ENCODE data around the gene EPG5.
A peak's percentile ranks its signal among the peaks of the same experiment; 100 is the strongest.

EPG5 gene

GRCh38 chr18:45889419-45890064 is 77.6 kb downstream of the EPG5 start:
- TF ChIP-seq CTCF (IDR thresholded peaks at IDR 0.05; ENCODE audit: control insufficient read depth, extremely low read depth, insufficient read depth): no peak
- DNase-seq (ENCODE audit: low read depth): no peak
- H3K4me3 ChIP-seq (ENCODE audit: low read depth, low read length): no peak overlapping the region

GRCh38 chr18:45887585-45887984 is 79.5 kb downstream of the EPG5 start:
- no peak overlapping the region for H3K4me3 ChIP-seq (ENCODE audit: low read depth, low read length)
- DNase-seq (ENCODE audit: low read depth): no peak
- TF ChIP-seq CTCF (IDR thresholded peaks at IDR 0.05; ENCODE audit: control insufficient read depth, extremely low read depth, insufficient read depth): no peak

GRCh38 chr18:45880876-45881558 is 86.1 kb downstream of the EPG5 start:
- no peak for DNase-seq (ENCODE audit: low read depth)
- no peak overlapping the region for H3K4me3 ChIP-seq (ENCODE audit: low read depth, low read length)
- no peak for TF ChIP-seq CTCF (IDR thresholded peaks at IDR 0.05; ENCODE audit: control insufficient read depth, extremely low read depth, insufficient read depth)

GRCh38 chr18:45879681-45880655 is 87.2 kb downstream of the EPG5 start:
- DNase-seq (ENCODE audit: low read depth): no peak
- no peak overlapping the region for H3K4me3 ChIP-seq (ENCODE audit: low read depth, low read length)
- peak; percentile 96 for TF ChIP-seq CTCF (IDR thresholded peaks at IDR 0.05; ENCODE audit: control insufficient read depth, extremely low read depth, insufficient read depth)

- no peak for TF ChIP-seq CTCF (IDR thresholded peaks at IDR 0.05; ENCODE audit: control insufficient read depth, extremely low read depth, insufficient read depth)
These were observed 89.7 kb downstream of the EPG5 start for GRCh38 chr18:45877403-45877802.

GRCh38 chr18:45876161-45876560 is 91.0 kb downstream of the EPG5 start:
- no peak overlapping the region for H3K4me3 ChIP-seq (ENCODE audit: low read depth, low read length)
- TF ChIP-seq CTCF (IDR thresholded peaks at IDR 0.05; ENCODE audit: control insufficient read depth, extremely low read depth, insufficient read depth): no peak
- DNase-seq (ENCODE audit: low read depth): no peak

More at GRCh38 chr18:45877403-45877802, 89.7 kb downstream of the EPG5 start:
- H3K4me3 ChIP-seq (ENCODE audit: low read depth, low read length): no peak overlapping the region
- DNase-seq (ENCODE audit: low read depth): peak; percentile 84
